Choroid plexus epithelial cell (primary cell): ENCODE data around the gene TTC33.
A peak's percentile ranks its signal among the peaks of the same experiment; 100 is the strongest.

Experiments
- DNase-seq: peaks from one replicate; pipeline ENCODE4 v3.0.0-alpha.2; 2010; ENCODE audit warnings: low read depth
- H3K4me3 ChIP-seq: 2 replicates; pipeline ENCODE4 v1.5.1; 2011; ENCODE audit warnings: low read depth, mild to moderate bottlenecking, control low read depth, low read length, moderate library complexity
- TF ChIP-seq, protein P1 (sequence below): conservative IDR thresholded peaks from 2 replicates; pipeline ENCODE4 v1.5.1; 2011; ENCODE audit warnings: low read depth, mild to moderate bottlenecking, control low read depth, inconsistent platforms, low read length, moderate library complexity

The TTC33 gene

DNA sequence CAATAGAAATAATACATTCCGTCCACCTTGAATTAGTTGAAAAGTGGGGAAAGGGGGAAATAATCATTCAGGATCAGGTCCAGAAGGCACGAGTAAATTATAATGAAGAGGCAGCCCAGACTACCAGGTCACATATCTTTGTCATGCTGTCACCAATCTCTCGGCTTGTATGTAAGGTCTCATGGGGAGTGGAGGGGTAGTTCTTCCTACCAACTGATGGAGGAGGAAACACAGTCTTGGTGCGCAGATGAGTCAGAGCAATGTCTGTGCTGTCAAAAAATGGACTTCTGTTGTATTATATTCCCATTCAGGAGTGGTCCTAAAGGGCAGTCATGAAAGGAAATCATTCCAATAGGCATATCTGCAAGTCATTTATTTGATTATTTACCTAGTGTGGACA lies 240.3 kb downstream of the TTC33 start:
- no peak for DNase-seq
- TF ChIP-seq, protein P1, sequence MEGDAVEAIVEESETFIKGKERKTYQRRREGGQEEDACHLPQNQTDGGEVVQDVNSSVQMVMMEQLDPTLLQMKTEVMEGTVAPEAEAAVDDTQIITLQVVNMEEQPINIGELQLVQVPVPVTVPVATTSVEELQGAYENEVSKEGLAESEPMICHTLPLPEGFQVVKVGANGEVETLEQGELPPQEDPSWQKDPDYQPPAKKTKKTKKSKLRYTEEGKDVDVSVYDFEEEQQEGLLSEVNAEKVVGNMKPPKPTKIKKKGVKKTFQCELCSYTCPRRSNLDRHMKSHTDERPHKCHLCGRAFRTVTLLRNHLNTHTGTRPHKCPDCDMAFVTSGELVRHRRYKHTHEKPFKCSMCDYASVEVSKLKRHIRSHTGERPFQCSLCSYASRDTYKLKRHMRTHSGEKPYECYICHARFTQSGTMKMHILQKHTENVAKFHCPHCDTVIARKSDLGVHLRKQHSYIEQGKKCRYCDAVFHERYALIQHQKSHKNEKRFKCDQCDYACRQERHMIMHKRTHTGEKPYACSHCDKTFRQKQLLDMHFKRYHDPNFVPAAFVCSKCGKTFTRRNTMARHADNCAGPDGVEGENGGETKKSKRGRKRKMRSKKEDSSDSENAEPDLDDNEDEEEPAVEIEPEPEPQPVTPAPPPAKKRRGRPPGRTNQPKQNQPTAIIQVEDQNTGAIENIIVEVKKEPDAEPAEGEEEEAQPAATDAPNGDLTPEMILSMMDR, result no peak
- no peak overlapping the region for H3K4me3 ChIP-seq

GRCh38 chr5:40514976-40515375 lies 240.8 kb downstream of the TTC33 start:
- no peak for DNase-seq
- TF ChIP-seq, protein P1, result no peak
- no peak overlapping the region for H3K4me3 ChIP-seq

DNA sequence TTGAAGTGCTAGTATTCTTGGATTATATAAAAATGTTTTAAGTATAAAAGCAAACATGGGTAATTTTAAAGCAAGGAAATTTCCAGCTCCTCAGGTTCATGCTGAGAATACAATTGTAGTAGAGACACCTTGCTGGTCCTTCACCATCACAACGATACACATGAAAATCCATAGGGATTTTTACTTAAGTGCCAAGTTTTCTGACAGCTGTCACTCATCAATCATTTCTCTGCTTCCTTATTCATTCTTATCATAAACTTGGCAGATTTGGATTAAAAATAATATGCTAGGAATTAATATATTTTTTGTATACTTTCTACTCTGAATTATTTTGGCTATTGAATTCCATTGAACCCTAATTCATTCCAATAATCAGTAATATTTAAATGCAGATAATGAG lies 244.0 kb downstream of the TTC33 start:
- DNase-seq, result no peak
- H3K4me3 ChIP-seq, result no peak overlapping the region
- TF ChIP-seq, protein P1, result no peak

- TF ChIP-seq, protein P1, result peak; percentile 35
- no peak overlapping the region for H3K4me3 ChIP-seq
- peak; percentile 33 for DNase-seq
These were observed 248.7 kb downstream of the TTC33 start for GRCh38 chr5:40507095-40507494.

- no peak overlapping the region for H3K4me3 ChIP-seq
- TF ChIP-seq, protein P1, result no peak
- DNase-seq, result peak; percentile 34
These were observed 250.7 kb downstream of the TTC33 start for GRCh38 chr5:40505031-40505430.

DNA sequence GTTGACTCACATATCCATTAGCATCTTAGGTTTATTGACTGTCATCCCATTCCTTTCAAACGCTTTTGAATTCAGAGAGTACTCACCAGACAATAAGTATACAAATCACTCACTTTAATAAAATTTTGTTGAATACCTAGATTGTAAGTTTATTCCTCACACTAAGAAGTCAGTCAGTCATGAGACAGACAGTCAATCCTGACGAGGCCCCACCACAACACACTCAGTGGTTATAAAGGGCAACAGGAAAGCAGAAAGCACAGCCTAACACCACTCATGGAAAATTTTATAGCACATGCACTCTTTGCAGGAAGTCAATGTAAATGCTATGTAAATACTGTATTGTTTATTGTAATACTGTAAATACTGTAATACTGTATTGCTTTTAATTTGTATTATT lies 252.3 kb downstream of the TTC33 start:
- DNase-seq, result peak; percentile 14
- no peak overlapping the region for H3K4me3 ChIP-seq
- TF ChIP-seq, protein P1, result no peak

DNA sequence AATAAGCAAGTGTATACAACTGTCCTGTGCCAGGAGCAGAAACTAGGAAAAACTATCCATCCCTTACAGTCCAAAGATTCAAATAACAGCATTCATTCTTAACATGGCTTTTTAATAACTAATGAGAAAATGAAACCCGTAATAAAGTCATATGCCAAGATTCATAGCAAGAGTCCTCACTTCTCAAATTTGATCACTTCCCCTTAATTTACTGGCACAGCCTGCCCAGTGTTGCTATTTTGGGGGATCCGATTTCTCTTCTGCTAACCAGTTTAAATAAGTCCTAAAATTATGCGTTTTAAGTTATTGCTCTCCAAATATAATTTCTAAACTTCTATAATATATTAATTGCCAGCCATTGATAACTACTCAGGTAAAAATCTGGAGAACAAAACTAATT lies 253.0 kb downstream of the TTC33 start:
- H3K4me3 ChIP-seq, result no peak overlapping the region
- TF ChIP-seq, protein P1, result no peak
- DNase-seq, result no peak
